Astrocyte (in vitro differentiated cells and primary cell): ENCODE data around the gene TFDP2. TPM values are rescaled to one million over a fixed set of nuclear protein-coding genes. Genes with fewer than 3 reads are reported as not detected.

ENCODE experiments used
- DNase-seq: peaks from one replicate; pipeline ENCODE4 v3.0.0-alpha.2; 2010; ENCODE audit warnings: low read depth
- FAIRE-seq: peaks from 2 replicates; lab custom pipeline; 2011; peaks lifted over from hg19 to GRCh38; lab: Jason Lieb, UNC
- H2AFZ ChIP-seq: 2 replicates; pipeline ENCODE4 v1.6.0; 2012; ENCODE audit warnings: low read depth, low read length, inconsistent platforms
- H3K27ac ChIP-seq: 2 replicates; pipeline ENCODE4 v1.5.1; 2011; ENCODE audit warnings: low read depth, low read length, inconsistent platforms
- H3K27me3 ChIP-seq: 2 replicates; pipeline ENCODE4 v1.6.0; 2011; ENCODE audit warnings: low read length, inconsistent platforms; ENCODE audit not compliant: insufficient read depth
- H3K36me3 ChIP-seq: 2 replicates; pipeline ENCODE4 v1.5.1; 2011; ENCODE audit warnings: low read length, inconsistent platforms; ENCODE audit not compliant: insufficient read depth
- H3K4me1 ChIP-seq: 2 replicates; pipeline ENCODE4 v1.5.1; 2011; ENCODE audit warnings: low read length, inconsistent platforms; ENCODE audit not compliant: insufficient read depth
- H3K4me2 ChIP-seq: 2 replicates; pipeline ENCODE4 v1.6.0; 2012; ENCODE audit warnings: low read length, inconsistent platforms
- H3K4me3 ChIP-seq: 2 replicates; pipeline ENCODE4 v1.5.1; 2011; ENCODE audit warnings: low read depth, mild to moderate bottlenecking, low read length, inconsistent platforms; ENCODE audit not compliant: insufficient read depth
- H3K79me2 ChIP-seq: 2 replicates; pipeline ENCODE4 v1.6.0; 2012; ENCODE audit warnings: mild to moderate bottlenecking, low read length, inconsistent platforms; ENCODE audit not compliant: insufficient read depth
- H3K9ac ChIP-seq: 2 replicates; pipeline ENCODE4 v1.6.0; 2012; ENCODE audit warnings: mild to moderate bottlenecking, low read length, inconsistent platforms
- H3K9me3 ChIP-seq: 2 replicates; pipeline ENCODE4 v1.5.1; 2012; ENCODE audit warnings: low read depth, mild to moderate bottlenecking, low read length, inconsistent platforms; ENCODE audit not compliant: insufficient read depth
- H4K20me1 ChIP-seq: 2 replicates; pipeline ENCODE4 v1.6.0; 2012; ENCODE audit warnings: low read length, inconsistent platforms; ENCODE audit not compliant: insufficient read depth
- H3K27ac Mint-ChIP-seq: one replicate; pipeline ENCODE4 v1.8.0; 2021; ENCODE audit warnings: mild to moderate bottlenecking, mixed read lengths; ENCODE audit not compliant: unreplicated experiment
- H3K27me3 Mint-ChIP-seq: one replicate; pipeline ENCODE4 v1.8.0; 2021; ENCODE audit warnings: low read depth, mixed read lengths; ENCODE audit not compliant: unreplicated experiment
- H3K36me3 Mint-ChIP-seq: one replicate; pipeline ENCODE4 v1.8.0; 2021; ENCODE audit warnings: low read depth, mixed read lengths; ENCODE audit not compliant: unreplicated experiment
- H3K4me1 Mint-ChIP-seq: one replicate; pipeline ENCODE4 v1.8.0; 2021; ENCODE audit warnings: low read depth, mixed read lengths; ENCODE audit not compliant: unreplicated experiment
- H3K4me3 Mint-ChIP-seq: one replicate; pipeline ENCODE4 v1.8.0; 2021; ENCODE audit warnings: mild to moderate bottlenecking, moderate library complexity, mixed read lengths; ENCODE audit not compliant: unreplicated experiment
- H3K9me3 Mint-ChIP-seq: one replicate; pipeline ENCODE4 v1.8.0; 2021; ENCODE audit warnings: mild to moderate bottlenecking, mixed read lengths; ENCODE audit not compliant: unreplicated experiment
- EZH2 ChIP-seq: IDR thresholded peaks from 2 replicates; pipeline ENCODE4 v1.6.1; 2012; ENCODE audit warnings: mild to moderate bottlenecking, low read length, inconsistent platforms; ENCODE audit not compliant: insufficient read depth
- total RNA-seq: library from RNA; stranded (reverse); gene quantifications from 2 replicates; pipeline ENCODE4 v1.2.1, GENCODE V29; 2021
- TF ChIP-seq, protein P1 (sequence below): IDR thresholded peaks from 2 replicates; pipeline ENCODE4 v1.5.1; 2011; ENCODE audit warnings: low read depth, mild to moderate bottlenecking, inconsistent platforms, low read length, moderate library complexity; ENCODE audit not compliant: insufficient read depth

TFDP2 gene
- total RNA-seq, 1 donor from 2014 or later: 51.0 TPM

- H2AFZ ChIP-seq: no peak overlapping the region
- H3K9ac ChIP-seq: no peak overlapping the region
- no peak overlapping the region for H3K4me3 ChIP-seq
- H3K79me2 ChIP-seq: peaks cover 97% of the 10 kb centered on the region
- no peaks in the 10 kb centered on the region for H3K27me3 ChIP-seq
- no peaks in the 10 kb centered on the region for H3K9me3 Mint-ChIP-seq
- peaks cover 4% of the 10 kb centered on the region for H3K4me1 Mint-ChIP-seq
- TF ChIP-seq, protein P1, sequence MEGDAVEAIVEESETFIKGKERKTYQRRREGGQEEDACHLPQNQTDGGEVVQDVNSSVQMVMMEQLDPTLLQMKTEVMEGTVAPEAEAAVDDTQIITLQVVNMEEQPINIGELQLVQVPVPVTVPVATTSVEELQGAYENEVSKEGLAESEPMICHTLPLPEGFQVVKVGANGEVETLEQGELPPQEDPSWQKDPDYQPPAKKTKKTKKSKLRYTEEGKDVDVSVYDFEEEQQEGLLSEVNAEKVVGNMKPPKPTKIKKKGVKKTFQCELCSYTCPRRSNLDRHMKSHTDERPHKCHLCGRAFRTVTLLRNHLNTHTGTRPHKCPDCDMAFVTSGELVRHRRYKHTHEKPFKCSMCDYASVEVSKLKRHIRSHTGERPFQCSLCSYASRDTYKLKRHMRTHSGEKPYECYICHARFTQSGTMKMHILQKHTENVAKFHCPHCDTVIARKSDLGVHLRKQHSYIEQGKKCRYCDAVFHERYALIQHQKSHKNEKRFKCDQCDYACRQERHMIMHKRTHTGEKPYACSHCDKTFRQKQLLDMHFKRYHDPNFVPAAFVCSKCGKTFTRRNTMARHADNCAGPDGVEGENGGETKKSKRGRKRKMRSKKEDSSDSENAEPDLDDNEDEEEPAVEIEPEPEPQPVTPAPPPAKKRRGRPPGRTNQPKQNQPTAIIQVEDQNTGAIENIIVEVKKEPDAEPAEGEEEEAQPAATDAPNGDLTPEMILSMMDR: no peak
- no peak for TF ChIP-seq EZH2
- H3K27ac ChIP-seq: no peak overlapping the region
- no peak overlapping the region for H3K4me3 Mint-ChIP-seq
- peaks cover 49% of the 10 kb centered on the region for H4K20me1 ChIP-seq
- H3K36me3 ChIP-seq: peaks cover 4% of the 10 kb centered on the region
- no peak overlapping the region for H3K4me2 ChIP-seq
- no peaks in the 10 kb centered on the region for H3K9me3 ChIP-seq
- FAIRE-seq (no peak), DNase-seq (no peak)
- no peaks in the 10 kb centered on the region for H3K27me3 Mint-ChIP-seq
- H3K27ac Mint-ChIP-seq: peak overlapping the region; percentile 2
- no peaks in the 10 kb centered on the region for H3K4me1 ChIP-seq
- peaks cover 17% of the 10 kb centered on the region for H3K36me3 Mint-ChIP-seq
These were observed 253.6 kb downstream of the TFDP2 start for GRCh38 chr3:141895731-141896130.

- H3K27me3 ChIP-seq: no peaks in the 10 kb centered on the region
- Mint-ChIP-seq H3K27me3 (no peaks in the 10 kb centered on the region), H3K9me3 (no peaks in the 10 kb centered on the region), H3K36me3 (peaks cover 8% of the 10 kb centered on the region), H3K27ac (no peak overlapping the region), H3K4me1 (peaks cover 6% of the 10 kb centered on the region), H3K4me3 (no peak overlapping the region)
- TF ChIP-seq, protein P1: no peak
- no peak for TF ChIP-seq EZH2
- FAIRE-seq: peak; percentile 65
- no peaks in the 10 kb centered on the region for H3K4me1 ChIP-seq
- peak; percentile 70 for DNase-seq
- no peak overlapping the region for H2AFZ ChIP-seq
- no peak overlapping the region for H3K4me2 ChIP-seq
- peaks cover 42% of the 10 kb centered on the region for H4K20me1 ChIP-seq
- H3K36me3 ChIP-seq: peaks cover 4% of the 10 kb centered on the region
- no peak overlapping the region for H3K27ac ChIP-seq
- H3K9ac ChIP-seq: no peak overlapping the region
- no peak overlapping the region for H3K4me3 ChIP-seq
- H3K9me3 ChIP-seq: no peaks in the 10 kb centered on the region
- H3K79me2 ChIP-seq: peaks cover 93% of the 10 kb centered on the region
These were observed 254.7 kb downstream of the TFDP2 start for GRCh38 chr3:141894524-141895176.

Other genes starting within 250 kb of the TFDP2 start
- gene GK5, start 76.0 kb upstream of the TFDP2 start, total RNA-seq: 15.3 and 17.6 TPM in 2 replicates